OCI-LY1 (cell line): ENCODE data around the gene OPN4.

ENCODE experiments used
- H2AFZ ChIP-seq: fragments of 200-600 bp; sonication (generic), shearing (Covaris generic); 2 replicates; pipeline ENCODE4 v1.6.0; 2014; ENCODE audit warnings: antibody characterized with exemption, mild to moderate bottlenecking, low read length
- H3F3A ChIP-seq: fragments of 200-600 bp; sonication (generic), shearing (Covaris generic); 2 replicates; pipeline ENCODE4 v1.6.0; 2014; ENCODE audit warnings: mild to moderate bottlenecking, antibody characterized with exemption, low read length, moderate library complexity; ENCODE audit not compliant: insufficient read depth
- H3K27ac ChIP-seq: fragments of 200-600 bp; sonication (generic); 2 replicates; pipeline ENCODE4 v1.5.1; 2014; ENCODE audit warnings: low read length, mixed run types, mild to moderate bottlenecking, low read depth; ENCODE audit not compliant: poor library complexity, severe bottlenecking
- H3K27me3 ChIP-seq: fragments of 200-600 bp; sonication (generic); 2 replicates; pipeline ENCODE4 v1.6.0; 2014; ENCODE audit warnings: antibody characterized with exemption, mild to moderate bottlenecking, low read length, moderate library complexity; ENCODE audit not compliant: insufficient read depth
- H3K36me3 ChIP-seq: fragments of 200-600 bp; sonication (generic); 2 replicates; pipeline ENCODE4 v1.6.1; 2014; ENCODE audit warnings: mild to moderate bottlenecking, antibody characterized with exemption, low read length, moderate library complexity, mixed read lengths; ENCODE audit not compliant: insufficient read depth
- H3K4me1 ChIP-seq: fragments of 200-600 bp; sonication (generic); 2 replicates; pipeline ENCODE4 v1.5.1; 2014; ENCODE audit warnings: mild to moderate bottlenecking, low read length, moderate library complexity; ENCODE audit not compliant: insufficient read depth, severe bottlenecking
- H3K4me2 ChIP-seq: fragments of 200-600 bp; sonication (generic), shearing (Covaris generic); 2 replicates; pipeline ENCODE4 v1.6.1; 2014; ENCODE audit warnings: low read length
- H3K4me3 ChIP-seq: fragments of 200-600 bp; sonication (generic); 2 replicates; pipeline ENCODE4 v1.5.1; 2014; ENCODE audit warnings: low read length, low read depth, mild to moderate bottlenecking, mixed read lengths; ENCODE audit not compliant: poor library complexity, severe bottlenecking
- H3K79me2 ChIP-seq: fragments of 200-600 bp; shearing (Covaris generic); 2 replicates; pipeline ENCODE4 v1.6.1; 2016; ENCODE audit warnings: mixed run types, low read length, mixed read lengths; ENCODE audit not compliant: insufficient read depth
- H3K9ac ChIP-seq: fragments of 200-600 bp; sonication (generic), shearing (Covaris generic); 2 replicates; pipeline ENCODE4 v1.6.1; 2014; ENCODE audit warnings: mild to moderate bottlenecking, low read length, mixed read lengths
- H3K9me2 ChIP-seq: fragments of 200-600 bp; sonication (generic), shearing (Covaris generic); 2 replicates; pipeline ENCODE4 v1.6.1; 2014; ENCODE audit warnings: low read depth, mild to moderate bottlenecking, low read length, mixed read lengths
- H3K9me3 ChIP-seq: fragments of 200-600 bp; shearing (Covaris generic); 2 replicates; pipeline ENCODE4 v1.6.1; 2014; ENCODE audit warnings: low read length, mixed read lengths
- H4K20me1 ChIP-seq: fragments of 200-600 bp; sonication (generic), shearing (Covaris generic); 2 replicates; pipeline ENCODE4 v1.6.0; 2016; ENCODE audit warnings: mild to moderate bottlenecking, low read length; ENCODE audit not compliant: insufficient read depth
- EZH2 ChIP-seq: fragments of 200-600 bp; sonication (generic), shearing (Covaris generic); IDR thresholded peaks from 2 replicates; pipeline ENCODE4 v1.8.0; 2017; ENCODE audit warnings: borderline replicate concordance, mixed run types, mild to moderate bottlenecking, antibody characterized with exemption, low read length, moderate library complexity, mixed read lengths
- TF ChIP-seq, protein P1 (sequence below): fragments of 200-600 bp; sonication (generic), shearing (Covaris generic); IDR thresholded peaks from 2 replicates; pipeline ENCODE4 v1.5.1; 2017; ENCODE audit warnings: mild to moderate bottlenecking, antibody characterized with exemption, low read length, moderate library complexity, mixed read lengths

OPN4 gene

DNA sequence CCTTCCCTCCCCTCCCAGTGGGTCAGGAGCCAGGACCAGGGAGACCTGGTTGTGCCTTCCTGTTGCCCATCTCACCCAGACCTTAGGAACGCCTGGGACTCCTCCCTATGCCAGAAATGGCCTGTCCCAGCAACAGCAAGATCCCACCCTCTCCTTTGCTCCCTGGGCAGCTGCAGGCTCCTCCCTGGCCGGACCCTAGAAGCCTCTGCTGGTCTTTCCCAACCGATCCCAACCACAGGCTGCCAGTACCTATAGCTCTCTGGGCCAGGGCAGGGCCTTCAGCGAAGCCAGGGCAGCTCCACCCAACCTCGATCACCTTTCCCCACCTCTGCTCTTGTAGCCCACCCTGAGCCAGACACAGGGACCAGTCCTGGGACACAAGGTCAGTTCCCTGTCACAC is 35.9 kb downstream of the OPN4 start:
- Histone ChIP-seq H3K79me2 (no peaks in the 10 kb centered on the region), H3K4me3 (no peak overlapping the region), H3K27ac (no peak overlapping the region), H4K20me1 (no peaks in the 10 kb centered on the region), H3K4me1 (peaks cover 6% of the 10 kb centered on the region), H3K4me2 (no peak overlapping the region), H3K9ac (no peak overlapping the region), H3K27me3 (no peaks in the 10 kb centered on the region), H3K9me3 (no peaks in the 10 kb centered on the region), H3F3A (no peaks in the 10 kb centered on the region), H2AFZ (no peak overlapping the region), H3K36me3 (no peaks in the 10 kb centered on the region), H3K9me2 (no peaks in the 10 kb centered on the region)
- TF ChIP-seq, protein P1, sequence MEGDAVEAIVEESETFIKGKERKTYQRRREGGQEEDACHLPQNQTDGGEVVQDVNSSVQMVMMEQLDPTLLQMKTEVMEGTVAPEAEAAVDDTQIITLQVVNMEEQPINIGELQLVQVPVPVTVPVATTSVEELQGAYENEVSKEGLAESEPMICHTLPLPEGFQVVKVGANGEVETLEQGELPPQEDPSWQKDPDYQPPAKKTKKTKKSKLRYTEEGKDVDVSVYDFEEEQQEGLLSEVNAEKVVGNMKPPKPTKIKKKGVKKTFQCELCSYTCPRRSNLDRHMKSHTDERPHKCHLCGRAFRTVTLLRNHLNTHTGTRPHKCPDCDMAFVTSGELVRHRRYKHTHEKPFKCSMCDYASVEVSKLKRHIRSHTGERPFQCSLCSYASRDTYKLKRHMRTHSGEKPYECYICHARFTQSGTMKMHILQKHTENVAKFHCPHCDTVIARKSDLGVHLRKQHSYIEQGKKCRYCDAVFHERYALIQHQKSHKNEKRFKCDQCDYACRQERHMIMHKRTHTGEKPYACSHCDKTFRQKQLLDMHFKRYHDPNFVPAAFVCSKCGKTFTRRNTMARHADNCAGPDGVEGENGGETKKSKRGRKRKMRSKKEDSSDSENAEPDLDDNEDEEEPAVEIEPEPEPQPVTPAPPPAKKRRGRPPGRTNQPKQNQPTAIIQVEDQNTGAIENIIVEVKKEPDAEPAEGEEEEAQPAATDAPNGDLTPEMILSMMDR: no peak
- TF ChIP-seq EZH2: no peak

DNA sequence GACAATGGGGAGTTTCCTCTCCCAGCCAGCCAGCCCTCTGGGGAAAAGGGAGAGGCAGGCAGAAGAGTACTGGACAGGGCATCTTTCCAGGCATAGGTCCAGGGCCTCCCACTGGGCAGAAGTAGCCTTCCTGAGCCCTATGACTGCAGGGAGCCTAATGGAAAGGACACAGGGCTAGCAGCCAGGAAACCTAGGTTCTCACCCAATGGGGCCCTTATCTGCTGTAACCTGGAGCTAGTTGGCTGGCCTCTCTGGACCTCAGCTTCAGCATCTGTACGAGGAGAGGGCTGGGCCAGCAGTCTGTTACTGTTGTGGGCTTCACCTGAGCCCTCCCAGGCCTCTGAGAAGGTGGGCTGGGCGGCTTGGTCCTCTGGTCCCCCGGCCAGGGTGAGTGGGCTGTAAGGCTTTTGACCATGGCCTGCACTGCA is 36.3 kb downstream of the OPN4 start:
- Histone ChIP-seq H3K27ac (no peak overlapping the region), H3K27me3 (no peaks in the 10 kb centered on the region), H3K79me2 (no peaks in the 10 kb centered on the region), H3F3A (no peaks in the 10 kb centered on the region), H3K9me2 (no peaks in the 10 kb centered on the region), H3K4me3 (no peak overlapping the region), H3K4me1 (peaks cover 6% of the 10 kb centered on the region), H4K20me1 (no peaks in the 10 kb centered on the region), H3K4me2 (no peak overlapping the region), H3K36me3 (no peaks in the 10 kb centered on the region), H3K9ac (no peak overlapping the region), H2AFZ (no peak overlapping the region), H3K9me3 (no peaks in the 10 kb centered on the region)
- TF ChIP-seq, protein P1: no peak
- TF ChIP-seq EZH2: no peak

DNA sequence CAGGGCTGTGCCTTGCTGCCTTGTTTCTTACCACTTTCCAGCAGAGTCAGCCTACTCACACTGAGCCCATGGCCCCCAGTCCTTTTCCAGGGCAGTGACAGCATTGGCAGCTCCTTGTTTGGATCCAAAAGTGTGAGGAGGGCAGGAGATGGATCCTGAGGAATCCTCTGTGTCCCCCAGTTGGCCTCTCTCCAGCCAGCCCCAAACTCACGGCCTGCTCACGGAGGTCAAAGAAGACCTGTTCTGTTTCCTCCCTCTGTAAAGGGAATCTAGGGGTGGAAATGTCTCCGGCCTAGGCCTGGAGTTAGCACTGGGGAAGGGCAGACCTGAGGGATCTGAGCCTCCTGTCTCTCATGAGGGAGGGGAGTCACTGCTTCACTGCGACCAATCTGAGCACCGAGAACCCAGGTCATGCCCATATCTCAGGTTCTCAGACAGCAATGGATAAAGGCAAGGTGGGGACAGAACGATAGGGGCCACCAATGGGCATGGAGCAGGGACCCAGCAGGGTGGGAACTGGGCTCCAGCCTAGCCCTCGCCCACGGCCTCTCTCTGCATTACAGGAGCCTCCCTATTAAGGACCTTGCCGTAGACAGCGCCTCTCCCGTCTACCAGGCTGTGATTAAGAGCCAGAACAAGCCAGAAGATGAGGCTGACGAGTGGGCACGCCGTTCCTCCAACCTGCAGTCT is 37.1 kb downstream of the OPN4 start:
- H3K27ac ChIP-seq: no peak overlapping the region
- no peaks in the 10 kb centered on the region for H3K36me3 ChIP-seq
- H2AFZ ChIP-seq: no peak overlapping the region
- no peak overlapping the region for H3K4me2 ChIP-seq
- no peaks in the 10 kb centered on the region for H3K27me3 ChIP-seq
- no peaks in the 10 kb centered on the region for H3K79me2 ChIP-seq
- H3K9me3 ChIP-seq: no peaks in the 10 kb centered on the region
- H4K20me1 ChIP-seq: no peaks in the 10 kb centered on the region
- no peaks in the 10 kb centered on the region for H3K9me2 ChIP-seq
- H3F3A ChIP-seq: no peaks in the 10 kb centered on the region
- H3K9ac ChIP-seq: no peak overlapping the region
- no peak overlapping the region for H3K4me3 ChIP-seq
- peaks cover 6% of the 10 kb centered on the region for H3K4me1 ChIP-seq
- no peak for TF ChIP-seq EZH2
- TF ChIP-seq, protein P1: no peak
